C4-2B (cell line): ENCODE results near the gene FES.

Source experiments
- CTCF ChIP-seq: fragments of 450-650 bp; conservative IDR thresholded peaks from 2 replicates; pipeline ENCODE4 v1.5.1; 2017; ENCODE audit warnings: mild to moderate bottlenecking
- ZFX ChIP-seq: fragments of 450-650 bp; IDR thresholded peaks from 2 replicates; pipeline ENCODE4 v1.6.1; 2017

GRCh38 chr15:90931828-90932659, 47.7 kb downstream of the FES start, which contains the start of gene HDDC3:
- TF ChIP-seq CTCF, result peak; percentile 97
- TF ChIP-seq ZFX, result peak; percentile 48
